ENCODE results near the gene JMJD8.

The JMJD8 gene

GRCh38 chr16:632486-633335, 51.4 kb downstream of the JMJD8 start:
- no peak for TF ChIP-seq CTCF (IDR thresholded peaks at IDR 0.05; ENCODE audit: low read depth, low read length)
- H3K4me3 ChIP-seq (replicated peaks in 1 of 2; ENCODE audit: low read depth in 2 of 2, low read length in 2 of 2) = no peak overlapping the region
- DNase-seq (ENCODE audit: low read depth in 2 of 2) = no peak

DNA sequence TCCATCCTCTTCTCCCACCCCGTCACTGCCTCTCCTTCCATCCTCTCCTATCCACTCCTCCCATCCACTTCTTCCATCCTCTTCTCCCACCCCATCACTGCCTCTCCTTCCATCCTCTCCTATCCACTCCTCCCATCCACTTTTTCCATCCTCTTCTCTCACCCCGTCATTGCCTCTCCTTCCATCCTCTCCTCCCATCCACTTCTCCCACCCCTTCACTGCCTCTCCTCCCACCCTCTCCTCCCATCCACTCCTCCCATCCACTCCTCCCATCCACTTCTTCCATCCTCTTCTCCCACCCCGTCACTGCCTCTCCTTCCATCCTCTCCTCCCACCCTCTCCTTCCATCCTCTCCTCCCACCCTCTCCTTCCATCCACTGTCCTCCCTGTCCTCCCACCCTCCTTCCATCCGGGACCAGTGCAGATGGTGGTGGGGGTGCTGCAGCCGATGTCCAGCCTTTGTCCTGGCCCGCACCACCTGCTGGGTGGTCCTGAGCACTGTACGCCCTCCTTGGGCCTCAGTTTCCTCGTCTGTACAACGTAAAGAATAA, 52.3 kb downstream of the JMJD8 start:
- no peak for TF ChIP-seq CTCF (IDR thresholded peaks at IDR 0.05; ENCODE audit: low read depth, low read length)
- H3K4me3 ChIP-seq (replicated peaks in 1 of 2; ENCODE audit: low read depth in 2 of 2, low read length in 2 of 2) = no peak overlapping the region
- DNase-seq (ENCODE audit: low read depth in 2 of 2) = no peak

Measured in cardiac fibroblast (primary cell).